GM20000 (cell line): ENCODE measurements around the gene TMEM63C.

Experiments
- DNase-seq: peaks from one replicate; pipeline ENCODE4 v3.0.0; 2012; ENCODE audit warnings: low spot score
- CTCF ChIP-seq: IDR thresholded peaks from 2 replicates; pipeline ENCODE4 v1.5.1; 2012; ENCODE audit warnings: mild to moderate bottlenecking, control low read depth; ENCODE audit errors: extremely low read depth, missing control alignments

Gene TMEM63C

GRCh38 chr14:77178656-77179055, 2.9 kb upstream of the TMEM63C start:
- no peak for TF ChIP-seq CTCF

GRCh38 chr14:77180726-77181602, 634 bp upstream of the TMEM63C start:
- TF ChIP-seq CTCF, result no peak
- DNase-seq, result no peak

More at GRCh38 chr14:77178656-77179055, 2.9 kb upstream of the TMEM63C start:
- no peak for DNase-seq

GRCh38 chr14:77183896-77184295, 2.3 kb downstream of the TMEM63C start:
- TF ChIP-seq CTCF, result no peak
- no peak for DNase-seq

- no peak for TF ChIP-seq CTCF
- DNase-seq, result no peak
Measured at GRCh38 chr14:77184396-77185092, 2.9 kb downstream of the TMEM63C start.

GRCh38 chr14:77185093-77185465, 3.5 kb downstream of the TMEM63C start:
- DNase-seq, result no peak
- TF ChIP-seq CTCF, result no peak

- no peak for DNase-seq
- no peak for TF ChIP-seq CTCF
Measured at GRCh38 chr14:77186911-77187648, 5.5 kb downstream of the TMEM63C start.

- TF ChIP-seq CTCF, result no peak
- DNase-seq, result no peak
Measured at GRCh38 chr14:77187649-77188012, 6.0 kb downstream of the TMEM63C start.
